CD4-positive, alpha-beta T cell treated with Interleukin-4 for 1 hour (primary cell): ENCODE measurements around the gene YES1.
"Not testable (repeated sequence)": the region's sequence is repeated elsewhere in the genome, so short reads cannot be mapped to it uniquely, and the experiment has no call there.

Experiments
- DNase-seq, 2 donors: peaks; one replicate each; pipeline ENCODE4 v3.0.0-alpha.2; 2020 to 2022

YES1 gene

GRCh38 chr18:717003-717402 lies 95.0 kb downstream of the YES1 start:
- DNase-seq: no peak

- DNase-seq: no peak
These were observed 96.4 kb downstream of the YES1 start for GRCh38 chr18:715626-716025.

- DNase-seq: no peak
These were observed 98.9 kb downstream of the YES1 start for GRCh38 chr18:713135-713490.

GRCh38 chr18:712401-713134 lies 99.5 kb downstream of the YES1 start, which contains the start of gene ENOSF1:
Gene ENOSF1 (minus strand): TSS chr18:712630. CDS start chr18:712587, 43 bp downstream.
- peak; percentile 83 to 89 for DNase-seq

- peak; percentile 81 to 85 for DNase-seq
These were observed 100.2 kb downstream of the YES1 start for GRCh38 chr18:711657-712400.

GRCh38 chr18:711310-711656 lies 100.8 kb downstream of the YES1 start:
- DNase-seq: no peak

- DNase-seq: no peak
These were observed 101.4 kb downstream of the YES1 start for GRCh38 chr18:710418-711300.

GRCh38 chr18:709771-710170 lies 102.3 kb downstream of the YES1 start:
- DNase-seq: no peak

- no peak for DNase-seq
These were observed 103.9 kb downstream of the YES1 start for GRCh38 chr18:708096-708495.

- DNase-seq: no peak
These were observed 105.6 kb downstream of the YES1 start for GRCh38 chr18:706405-706804.

- no peak for DNase-seq
These were observed 108.7 kb downstream of the YES1 start for GRCh38 chr18:703213-703967.

- no peak for DNase-seq
These were observed 114.2 kb downstream of the YES1 start for GRCh38 chr18:697800-698199.

GRCh38 chr18:697012-697411 lies 115.0 kb downstream of the YES1 start:
- DNase-seq: no peak

- DNase-seq: no peak
These were observed 118.4 kb downstream of the YES1 start for GRCh38 chr18:693466-694187.

GRCh38 chr18:692824-693223 lies 119.2 kb downstream of the YES1 start:
- no peak for DNase-seq

- no peak for DNase-seq
These were observed 123.7 kb downstream of the YES1 start for GRCh38 chr18:688323-688722.

GRCh38 chr18:686339-687111 lies 125.5 kb downstream of the YES1 start:
- DNase-seq: no peak

- no peak for DNase-seq
These were observed 126.6 kb downstream of the YES1 start for GRCh38 chr18:685438-685837.

- no peak for DNase-seq
These were observed 128.5 kb downstream of the YES1 start for GRCh38 chr18:683531-683930.

- DNase-seq: no peak
These were observed 129.2 kb downstream of the YES1 start for GRCh38 chr18:682833-683232.

GRCh38 chr18:682416-682815 lies 129.6 kb downstream of the YES1 start:
- not testable (repeated sequence) for DNase-seq
